Activated T-cell treated with anti-CD3 and anti-CD28 coated beads for 4 hours (primary cell): ENCODE measurements around the gene BNIP2.

Experiments
- DNase-seq: peaks from one replicate; pipeline ENCODE4 v3.0.0-alpha.2; 2020

BNIP2 gene

DNA sequence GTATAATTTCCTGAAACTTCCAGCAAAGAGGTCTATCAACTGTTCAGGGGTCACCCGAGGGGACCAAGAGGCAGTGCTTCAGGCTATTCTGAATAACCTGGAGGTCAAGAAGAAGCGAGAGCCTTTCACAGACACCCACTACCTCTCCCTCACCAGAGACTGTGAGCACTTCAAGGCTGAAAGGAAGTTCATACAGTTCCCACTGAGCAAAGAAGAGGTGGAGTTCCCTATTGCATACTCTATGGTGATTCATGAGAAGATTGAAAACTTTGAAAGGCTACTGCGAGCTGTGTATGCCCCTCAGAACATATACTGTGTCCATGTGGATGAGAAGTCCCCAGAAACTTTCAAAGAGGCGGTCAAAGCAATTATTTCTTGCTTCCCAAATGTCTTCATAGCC is 70.7 kb downstream of the BNIP2 start:
- no peak for DNase-seq

GRCh38 chr15:59616379-59616778 is 72.7 kb downstream of the BNIP2 start:
- DNase-seq, result no peak

DNA sequence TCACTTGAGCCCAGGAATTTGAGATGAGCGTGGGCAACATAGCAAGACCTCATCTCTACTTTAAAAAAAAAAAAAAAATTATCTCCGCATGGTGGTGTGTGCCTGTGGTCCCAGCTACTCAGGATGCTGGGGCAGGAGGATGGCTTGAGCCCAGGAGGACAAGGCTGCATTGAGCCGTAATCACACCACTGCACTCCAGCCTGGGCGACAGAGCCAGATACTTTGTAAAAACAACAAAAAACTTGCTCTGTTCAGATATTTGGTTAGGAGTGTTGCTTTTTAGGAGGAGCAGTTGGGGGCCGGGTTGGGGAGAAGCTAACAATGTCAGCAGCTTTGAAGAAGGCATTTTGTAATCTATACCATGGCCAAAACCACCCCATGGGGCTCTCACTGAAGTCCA is 73.5 kb downstream of the BNIP2 start:
- DNase-seq, result no peak

DNA sequence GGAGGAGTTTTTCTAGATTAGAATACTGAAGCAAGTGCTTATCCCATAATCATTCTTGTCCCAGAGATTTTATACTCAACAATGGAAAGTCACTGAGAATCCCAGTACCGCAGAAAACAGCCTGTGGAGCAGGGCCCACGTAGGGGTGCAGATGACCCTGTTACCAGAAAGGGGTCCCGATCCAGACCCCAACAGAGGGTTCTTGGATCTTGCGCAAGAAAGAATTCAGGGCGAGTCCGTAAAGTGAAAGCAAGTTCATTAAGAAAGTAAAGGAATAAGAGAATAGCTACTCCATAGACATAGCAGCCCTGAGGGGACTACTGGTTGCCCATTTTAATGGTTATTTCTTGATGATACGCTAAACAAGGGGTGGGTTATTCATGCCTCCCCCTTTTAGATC is 75.0 kb downstream of the BNIP2 start:
- DNase-seq, result no peak

GRCh38 chr15:59611276-59612260 is 77.6 kb downstream of the BNIP2 start, which contains the start of gene GCNT3:
Gene GCNT3, plus strand, starts transcription at chr15:59611783. Its CDS starts 6,456 bp downstream, at chr15:59618239.
- DNase-seq, result no peak

- no peak for DNase-seq
These were observed 79.1 kb downstream of the BNIP2 start for GRCh38 chr15:59609730-59610712.
